Measurements from ENCODE around the gene BRINP2.

Gene BRINP2, protein sequence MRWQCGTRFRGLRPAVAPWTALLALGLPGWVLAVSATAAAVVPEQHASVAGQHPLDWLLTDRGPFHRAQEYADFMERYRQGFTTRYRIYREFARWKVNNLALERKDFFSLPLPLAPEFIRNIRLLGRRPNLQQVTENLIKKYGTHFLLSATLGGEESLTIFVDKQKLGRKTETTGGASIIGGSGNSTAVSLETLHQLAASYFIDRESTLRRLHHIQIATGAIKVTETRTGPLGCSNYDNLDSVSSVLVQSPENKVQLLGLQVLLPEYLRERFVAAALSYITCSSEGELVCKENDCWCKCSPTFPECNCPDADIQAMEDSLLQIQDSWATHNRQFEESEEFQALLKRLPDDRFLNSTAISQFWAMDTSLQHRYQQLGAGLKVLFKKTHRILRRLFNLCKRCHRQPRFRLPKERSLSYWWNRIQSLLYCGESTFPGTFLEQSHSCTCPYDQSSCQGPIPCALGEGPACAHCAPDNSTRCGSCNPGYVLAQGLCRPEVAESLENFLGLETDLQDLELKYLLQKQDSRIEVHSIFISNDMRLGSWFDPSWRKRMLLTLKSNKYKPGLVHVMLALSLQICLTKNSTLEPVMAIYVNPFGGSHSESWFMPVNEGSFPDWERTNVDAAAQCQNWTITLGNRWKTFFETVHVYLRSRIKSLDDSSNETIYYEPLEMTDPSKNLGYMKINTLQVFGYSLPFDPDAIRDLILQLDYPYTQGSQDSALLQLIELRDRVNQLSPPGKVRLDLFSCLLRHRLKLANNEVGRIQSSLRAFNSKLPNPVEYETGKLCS

DNA sequence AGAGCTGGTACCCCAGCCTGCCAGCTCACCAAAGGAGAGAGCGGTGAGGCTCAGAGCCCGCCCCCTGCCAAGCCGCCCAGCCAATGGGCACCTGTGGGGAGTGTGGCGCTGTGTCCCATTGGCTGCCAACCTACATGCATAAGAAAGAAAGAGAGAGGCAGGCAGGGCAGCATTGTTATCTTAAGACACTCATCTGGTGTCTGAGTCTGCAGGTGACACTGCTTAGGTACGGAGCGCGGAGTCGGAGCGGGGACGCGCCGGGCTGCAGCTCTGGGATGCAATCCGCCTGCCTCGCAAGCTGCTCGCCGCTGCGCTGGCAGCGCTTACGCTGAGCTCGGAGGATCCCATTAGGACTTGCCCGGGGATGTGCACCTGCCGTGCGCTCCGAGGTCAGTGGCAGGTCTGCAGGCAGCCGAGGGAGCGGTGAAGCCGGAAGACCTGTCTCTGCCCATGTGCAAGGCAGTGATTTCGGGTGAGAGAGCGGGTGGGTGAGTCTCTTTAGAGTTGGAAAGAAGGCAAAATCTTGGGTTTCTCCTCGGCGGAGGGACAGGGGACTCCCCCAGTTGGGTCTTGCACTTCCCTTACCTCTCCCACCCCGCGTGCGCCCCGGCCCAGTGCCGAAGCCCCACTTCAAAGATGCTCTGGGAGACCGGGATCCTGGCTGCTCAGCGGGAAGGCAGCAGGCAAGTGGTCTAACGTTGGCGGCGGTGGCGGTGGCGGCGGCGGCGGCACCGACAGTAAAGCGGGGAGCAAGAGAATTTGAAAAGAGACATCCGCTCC lies at the start of gene BRINP2:
Gene BRINP2 (plus strand): TSS at position 203 of the 780 bp plus-strand sequence. CDS start 58,919 bp downstream, outside the sequence.
- DNase-seq, result peak; percentile 64

DNA sequence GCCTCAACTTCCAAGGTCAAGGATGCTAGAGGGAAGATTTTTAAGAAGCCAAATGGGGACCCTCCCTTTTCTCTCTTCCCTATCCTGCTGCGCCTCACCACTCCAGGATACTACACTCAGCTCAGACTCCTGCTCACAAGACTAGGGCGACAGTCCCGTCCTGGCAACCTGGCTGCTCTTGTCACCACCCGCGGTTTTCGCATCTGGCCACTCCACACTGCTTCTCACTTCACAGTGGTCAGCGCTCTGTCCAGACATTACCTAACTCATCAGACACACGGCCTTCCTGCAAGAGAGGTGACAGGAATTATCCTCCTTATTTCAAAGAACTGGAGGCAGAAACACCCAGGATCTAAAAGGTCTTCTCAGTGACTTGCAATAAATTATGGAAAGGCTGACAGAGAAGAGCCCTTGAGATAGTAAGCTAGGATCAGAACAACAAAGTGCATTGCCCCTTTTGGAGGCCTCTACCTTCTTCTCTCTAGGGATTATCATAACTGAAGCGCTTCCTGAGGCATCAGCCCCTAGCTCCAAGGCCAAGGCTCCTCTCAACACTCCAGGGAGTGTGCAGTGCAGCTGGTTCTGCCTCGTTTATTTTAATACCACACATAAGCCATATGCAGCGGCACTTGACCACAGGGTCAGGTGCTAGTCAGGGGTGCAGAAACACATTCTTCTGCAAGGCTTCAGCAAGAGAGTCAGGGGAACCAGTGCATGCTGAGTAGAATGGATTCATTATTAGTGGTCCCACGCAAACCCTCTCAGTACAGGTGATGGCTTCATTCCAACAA lies 48.1 kb upstream of the BRINP2 start:
- DNase-seq, result no peak

DNA sequence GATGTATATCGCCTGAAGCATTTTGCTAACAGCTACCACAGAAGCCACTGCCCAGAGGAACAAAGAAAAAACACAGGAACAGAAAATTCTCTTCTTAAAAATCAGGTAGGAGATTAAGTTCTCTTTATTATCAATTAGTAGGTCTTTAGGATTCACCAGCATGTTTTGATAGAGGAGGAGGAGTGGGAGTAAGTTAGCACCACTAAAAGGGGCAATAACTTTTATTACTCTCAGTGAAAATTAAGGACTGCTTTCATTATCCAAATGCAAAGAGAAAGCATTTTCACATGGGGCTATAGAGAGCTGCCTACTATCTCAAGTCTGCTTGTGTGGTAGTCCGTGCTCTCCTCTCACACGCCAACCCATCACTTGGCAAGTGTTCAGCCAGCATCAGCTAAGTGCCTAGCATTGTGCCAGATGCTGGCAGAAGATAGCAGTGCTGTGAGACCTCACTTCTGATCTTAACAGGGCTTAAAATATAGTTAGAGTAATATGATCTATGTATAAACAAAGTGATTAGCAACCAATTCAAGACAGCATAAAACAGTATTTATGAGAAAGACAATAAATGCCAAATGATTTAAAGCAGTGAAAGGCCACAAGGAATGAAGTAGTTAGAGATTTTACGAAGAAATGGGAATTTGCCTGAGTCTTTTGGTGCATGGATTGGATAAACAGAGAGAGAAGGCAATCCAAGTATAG lies 46.0 kb upstream of the BRINP2 start:
- no peak for DNase-seq

DNA sequence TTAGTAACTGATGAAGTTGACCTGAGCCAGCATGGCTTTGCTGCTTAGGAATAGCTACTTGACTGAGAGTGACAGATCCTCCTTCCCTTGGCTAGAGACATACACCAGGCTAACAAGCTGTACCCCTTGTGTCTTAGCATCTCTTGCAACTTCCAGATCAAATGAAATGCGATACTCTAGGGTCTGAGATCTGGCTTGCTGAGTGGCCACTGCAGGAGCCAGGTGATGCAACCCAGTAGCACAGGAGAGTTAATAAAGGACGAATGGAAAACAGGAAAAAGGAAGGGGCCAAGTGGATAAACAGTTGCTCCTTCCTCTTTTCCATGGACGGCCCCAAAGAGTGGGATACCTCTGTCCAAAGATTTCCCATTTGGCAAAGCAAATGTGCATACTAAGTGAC lies 44.5 kb upstream of the BRINP2 start:
- DNase-seq, result no peak

DNA sequence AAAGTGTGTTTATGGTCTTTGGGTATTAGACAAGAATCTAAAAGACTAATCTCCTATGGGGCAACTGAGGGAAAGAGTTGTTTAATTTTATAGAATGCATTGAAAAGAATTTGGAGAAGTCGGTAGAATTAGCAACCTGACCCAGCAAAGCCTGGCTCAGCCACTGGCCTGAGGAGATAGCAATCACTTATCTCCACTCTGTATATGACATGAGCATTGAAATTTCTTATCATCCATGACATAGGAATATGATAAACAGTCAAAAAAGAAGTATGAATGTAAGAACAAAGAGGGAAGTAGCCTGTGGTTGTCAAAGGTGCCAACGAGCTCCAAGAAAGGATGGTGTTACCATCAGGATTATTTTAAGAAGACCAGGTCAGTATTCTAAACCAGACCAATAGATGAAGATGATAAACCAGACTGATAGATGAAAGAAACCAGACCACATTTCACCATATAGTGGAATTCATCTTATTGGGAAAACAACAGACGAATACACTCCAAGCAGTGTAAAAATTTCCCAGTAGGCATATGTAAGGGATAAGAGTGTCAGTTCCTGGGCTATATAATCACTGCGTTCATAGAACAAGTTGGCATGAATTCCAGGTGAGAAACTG lies 42.0 kb upstream of the BRINP2 start:
- DNase-seq, result no peak

DNA sequence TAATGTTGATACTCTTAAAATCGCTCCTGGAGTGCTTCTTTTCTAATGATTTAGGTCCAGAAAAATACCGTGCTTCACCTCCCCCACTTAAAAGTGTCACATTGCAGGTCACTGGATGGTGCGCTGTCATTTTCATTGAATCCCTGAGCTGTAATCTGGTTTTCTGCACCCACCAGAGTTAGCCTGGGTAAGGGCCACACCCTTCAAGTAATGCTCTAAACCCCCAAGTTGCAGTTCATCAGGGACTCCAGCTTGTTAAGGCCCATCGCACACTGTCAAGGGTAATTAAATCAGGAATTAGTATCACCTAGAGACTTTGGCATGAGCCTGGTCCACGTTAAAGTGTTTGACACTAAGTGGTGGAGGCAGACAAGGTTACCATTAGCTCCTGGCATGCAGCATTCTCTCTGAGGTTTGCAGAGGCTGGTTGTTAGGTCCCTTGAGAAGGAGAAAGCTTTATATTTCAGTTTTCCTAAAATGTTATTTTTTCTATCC lies 40.3 kb upstream of the BRINP2 start:
- DNase-seq, result no peak

DNA sequence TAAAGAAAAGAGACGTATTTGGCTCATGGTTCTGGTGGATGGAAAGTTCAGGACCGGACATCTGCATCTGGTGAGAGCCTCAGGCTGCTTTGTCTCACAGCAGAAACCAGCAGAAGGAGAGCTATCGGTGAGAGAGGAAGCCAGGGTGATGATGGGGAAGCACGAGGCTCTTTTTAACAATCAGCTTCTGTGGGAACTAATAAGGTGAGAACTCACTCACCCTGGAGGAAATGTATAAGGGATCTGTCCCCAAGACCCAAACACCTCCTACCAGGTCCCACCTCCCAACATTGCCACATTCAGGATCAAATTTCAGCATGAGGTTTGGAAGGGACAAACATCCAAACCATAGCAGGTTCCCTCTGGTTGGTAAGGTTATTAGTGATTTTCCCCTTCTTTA lies 39.0 kb upstream of the BRINP2 start:
- DNase-seq, result no peak

DNA sequence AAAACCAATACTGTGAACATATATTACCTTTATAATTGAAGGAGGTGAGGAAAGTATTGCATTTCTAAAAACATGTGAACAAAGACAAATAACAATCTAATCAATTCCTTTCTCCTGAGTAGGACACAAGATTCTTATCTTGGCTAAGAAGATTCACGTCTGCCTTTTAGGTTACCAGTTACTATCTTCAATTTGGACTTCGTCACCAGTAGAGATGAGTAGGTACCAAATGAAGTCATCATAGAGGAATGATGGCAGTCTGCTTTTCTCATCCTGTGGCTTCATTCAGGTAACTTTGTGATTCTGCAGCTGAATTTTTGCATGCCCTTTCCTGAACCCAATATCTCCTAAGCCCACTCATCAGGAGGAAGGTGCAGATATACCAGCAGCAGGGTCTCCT lies 38.6 kb upstream of the BRINP2 start:
- no peak for DNase-seq

DNA sequence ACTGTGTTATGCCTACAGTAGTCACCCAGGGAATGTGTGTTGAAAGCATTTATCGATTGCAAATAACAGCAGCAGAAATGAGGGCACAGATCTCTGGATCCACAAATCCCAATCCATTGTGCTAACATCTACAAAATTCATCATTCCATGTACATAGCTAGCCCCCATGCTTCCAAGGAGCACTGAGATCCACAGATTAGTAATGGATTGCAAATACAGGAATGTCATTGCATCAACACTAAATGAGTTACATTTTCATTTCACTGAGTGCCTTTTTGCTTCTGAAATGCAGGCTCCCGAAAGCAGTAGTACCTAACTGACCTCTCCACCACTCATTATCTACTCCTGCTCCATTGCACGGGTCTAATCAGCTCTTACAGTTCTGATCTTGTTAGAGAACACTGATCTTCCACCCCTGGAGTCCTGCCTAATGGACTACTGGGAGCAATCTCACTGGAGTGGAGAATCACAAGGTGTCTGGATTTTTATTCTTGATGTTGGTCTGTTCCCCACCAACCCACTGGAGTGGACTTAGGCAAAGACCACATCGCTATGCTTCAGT lies 36.7 kb upstream of the BRINP2 start:
- no peak for DNase-seq

DNA sequence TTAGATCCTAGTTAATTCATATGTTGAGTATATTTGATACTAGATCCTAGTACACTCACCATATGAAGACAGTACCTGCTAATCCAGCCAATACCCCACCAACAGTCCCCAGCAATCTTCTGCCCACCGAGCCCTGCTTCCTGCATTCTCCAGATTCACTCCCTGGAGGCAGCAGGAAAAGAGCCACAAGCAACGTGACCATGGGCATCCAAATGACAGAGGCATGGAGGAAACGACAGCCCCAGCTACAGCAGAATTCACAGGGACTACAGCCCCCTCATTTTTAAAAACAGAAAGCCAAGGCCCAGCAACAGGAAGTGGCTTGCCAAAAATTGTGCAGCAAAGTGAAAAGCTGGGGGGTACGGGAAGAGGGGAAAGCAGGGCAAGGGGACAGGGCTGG lies 35.5 kb upstream of the BRINP2 start:
- DNase-seq, result no peak

DNA sequence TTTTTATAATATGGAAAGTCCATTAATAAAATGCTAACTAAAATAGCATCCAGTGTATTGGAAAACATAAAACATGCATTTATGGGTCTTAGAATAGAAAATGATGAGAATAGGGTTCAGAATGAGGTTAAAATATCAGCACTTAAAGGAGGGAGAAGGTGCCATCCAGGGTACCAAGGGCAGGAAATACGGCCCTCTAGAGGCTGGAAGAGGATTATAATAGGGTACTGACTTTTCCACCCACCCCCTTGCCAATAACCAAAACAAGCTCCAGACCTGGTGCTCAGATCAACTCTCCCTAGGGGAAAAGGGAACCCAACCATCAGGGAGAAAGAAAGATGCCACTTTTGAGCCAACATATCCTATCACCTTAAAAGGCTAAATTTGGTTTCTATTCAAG lies 32.9 kb upstream of the BRINP2 start:
- no peak for DNase-seq

DNA sequence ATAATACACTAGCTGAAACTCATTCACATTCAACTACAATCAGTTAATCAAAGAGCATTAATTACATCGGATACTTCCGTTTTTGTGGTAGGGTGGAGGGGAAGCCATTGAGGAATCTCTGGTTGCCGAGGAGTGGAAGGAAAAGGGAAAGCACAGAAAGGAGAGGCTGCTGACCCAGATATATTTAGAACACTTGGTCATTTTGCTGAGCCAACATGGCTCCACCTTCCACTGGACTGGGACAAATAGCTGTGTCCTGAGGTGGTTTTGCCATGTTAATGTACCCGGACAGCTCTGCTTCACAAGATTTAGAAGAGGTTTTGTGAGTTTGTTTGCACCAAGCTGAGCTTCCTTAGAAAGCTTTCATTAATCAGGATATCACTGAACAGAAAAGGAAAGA lies 32.4 kb upstream of the BRINP2 start:
- no peak for DNase-seq

DNA sequence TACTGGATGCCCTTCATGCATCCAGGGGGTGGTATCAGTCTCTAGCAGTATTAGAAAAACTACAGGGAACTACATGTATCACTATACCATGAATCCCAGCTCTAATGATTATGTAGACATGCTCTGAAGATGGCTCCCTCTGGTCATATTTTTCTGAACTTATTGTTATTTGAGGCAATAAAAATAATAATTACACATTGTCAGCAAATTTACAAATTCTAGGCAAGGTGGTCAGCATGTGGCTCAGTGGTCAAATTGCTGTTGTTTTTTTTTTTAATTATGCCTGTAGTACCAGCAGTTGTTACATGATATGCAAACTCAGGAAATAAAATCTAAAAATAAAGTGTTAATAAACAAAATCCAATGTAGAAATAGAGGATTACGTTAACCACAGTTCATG lies 28.7 kb upstream of the BRINP2 start:
- no peak for DNase-seq

DNA sequence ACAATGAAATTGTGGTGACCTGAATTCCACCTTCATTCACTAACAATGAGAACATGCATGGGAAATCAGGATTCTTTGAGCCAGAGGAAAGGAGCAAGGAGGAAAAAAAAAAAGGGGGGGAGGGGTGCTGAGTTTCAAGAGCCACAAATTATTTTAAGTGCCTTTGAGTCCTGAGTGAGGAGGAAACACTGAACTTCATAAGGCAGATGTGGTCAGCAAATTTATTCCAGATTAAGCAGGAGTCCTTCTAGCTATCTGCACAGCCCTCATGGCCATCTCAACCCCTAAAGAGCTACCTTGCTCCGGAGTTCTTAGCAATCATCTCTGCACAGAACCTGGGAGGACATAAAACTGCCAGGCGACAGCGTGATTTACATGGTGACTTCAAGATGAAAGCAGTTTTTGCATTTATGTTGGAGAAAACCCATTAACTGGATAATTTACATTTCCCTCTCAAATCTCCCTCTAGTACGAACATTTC lies 27.9 kb upstream of the BRINP2 start:
- DNase-seq, result no peak

DNA sequence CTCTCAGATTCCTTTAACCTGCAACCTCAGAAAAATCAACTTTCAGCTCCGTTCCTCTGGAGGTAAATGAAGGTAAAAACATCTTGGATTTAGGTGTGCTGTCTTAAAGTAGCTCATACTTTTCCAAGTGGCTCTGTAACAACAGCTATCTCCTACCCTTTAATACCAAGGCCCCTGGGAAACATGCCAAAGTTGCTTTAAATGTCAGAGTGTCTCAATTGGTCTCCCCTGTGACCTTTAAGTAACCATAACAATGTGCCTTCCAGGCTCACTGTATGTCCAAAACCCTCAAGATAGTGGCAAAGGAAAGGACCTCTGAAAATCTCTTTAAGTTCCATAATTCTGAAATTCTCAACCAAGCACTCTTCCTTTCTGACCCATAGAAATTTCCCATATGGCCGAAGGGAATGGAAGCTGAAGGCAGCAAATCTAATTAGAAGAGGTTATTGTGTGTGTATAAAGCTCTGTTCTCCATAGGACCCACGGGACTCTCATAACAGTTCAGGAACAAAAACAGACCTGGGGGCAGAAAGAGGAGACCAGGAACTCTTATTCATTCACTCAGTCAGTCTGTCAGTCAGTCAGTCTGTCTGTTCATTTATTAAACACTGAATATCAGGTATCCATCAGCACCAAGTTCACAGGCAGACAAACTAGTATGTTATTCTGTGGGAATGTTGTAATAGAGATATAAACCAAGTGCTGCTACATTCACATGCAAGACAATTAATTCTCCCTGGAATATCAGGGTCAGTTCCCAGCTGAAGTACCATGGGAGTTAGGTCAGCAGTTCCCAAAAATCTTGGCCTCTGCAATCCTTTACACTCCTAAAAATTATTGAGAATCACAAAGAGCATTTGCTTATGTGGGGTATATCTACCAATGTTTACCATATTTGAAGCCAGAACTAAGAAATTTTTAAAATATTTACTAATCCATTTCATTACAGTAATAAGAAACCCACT lies 25.4 kb upstream of the BRINP2 start:
- DNase-seq, result no peak

DNA sequence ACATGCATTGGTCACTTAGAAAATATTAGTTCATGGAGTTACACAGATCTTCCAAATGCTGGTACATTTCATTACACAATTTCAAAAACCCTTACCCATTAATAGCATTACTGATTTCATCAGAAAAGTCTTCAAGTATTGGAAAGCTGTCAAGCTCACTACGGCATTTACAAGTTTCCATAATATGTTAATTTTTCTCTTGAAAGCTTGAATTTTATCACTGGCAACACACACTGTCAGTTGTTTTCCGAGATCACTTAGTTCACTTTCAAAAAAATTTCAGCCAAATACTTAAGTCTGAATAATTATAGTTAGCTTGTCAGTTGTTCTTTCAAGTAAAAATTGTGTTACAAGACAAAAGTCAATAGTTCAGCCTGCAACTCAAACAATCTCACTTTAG lies 24.3 kb upstream of the BRINP2 start:
- no peak for DNase-seq

DNA sequence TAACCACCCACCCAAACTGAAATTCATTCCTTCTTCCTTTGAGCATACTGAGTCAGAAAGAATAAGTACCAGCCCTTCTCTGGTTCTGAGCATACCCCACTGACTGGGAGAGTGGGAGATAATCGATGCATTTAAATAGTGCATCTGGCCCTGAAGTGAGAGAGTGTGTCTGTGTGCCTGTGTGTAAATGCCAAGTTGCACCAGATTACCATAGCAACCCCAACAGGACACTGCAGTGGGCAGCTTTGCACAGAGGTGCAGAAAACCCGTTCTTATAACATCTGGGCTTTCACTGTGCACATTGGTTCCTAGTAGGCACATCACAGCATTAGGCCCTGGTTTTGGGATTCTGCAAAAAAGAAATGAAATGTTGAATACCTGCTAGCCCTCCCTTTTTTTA lies 8.5 kb upstream of the BRINP2 start:
- DNase-seq, result no peak

DNA sequence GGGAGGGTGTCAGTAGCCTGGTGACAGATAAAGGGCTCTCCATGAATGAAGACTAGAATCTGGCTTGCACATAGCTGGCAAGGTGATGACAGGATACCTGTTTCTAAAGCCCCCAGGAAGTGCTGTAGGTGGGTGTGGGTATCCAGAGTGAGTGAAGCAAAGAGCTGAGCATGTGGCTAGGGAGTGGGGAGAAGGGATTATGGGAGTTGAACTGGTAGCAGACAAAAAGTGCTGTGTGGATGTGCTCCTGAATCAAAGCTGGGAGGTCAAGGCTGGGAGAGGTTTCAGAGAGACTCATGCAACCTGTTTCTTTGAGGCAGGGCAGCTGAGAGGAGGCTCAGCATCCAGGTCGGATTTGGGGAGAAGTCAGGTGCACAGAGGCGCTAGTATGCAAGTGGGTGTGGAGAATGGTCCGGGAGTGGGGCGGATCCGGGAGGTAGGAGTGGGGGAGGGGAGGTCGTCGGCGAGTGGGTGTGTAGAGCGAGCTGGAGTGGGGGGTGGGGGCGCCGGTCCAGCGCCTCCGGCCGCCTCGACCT lies 6.8 kb upstream of the BRINP2 start:
- DNase-seq, result no peak

DNA sequence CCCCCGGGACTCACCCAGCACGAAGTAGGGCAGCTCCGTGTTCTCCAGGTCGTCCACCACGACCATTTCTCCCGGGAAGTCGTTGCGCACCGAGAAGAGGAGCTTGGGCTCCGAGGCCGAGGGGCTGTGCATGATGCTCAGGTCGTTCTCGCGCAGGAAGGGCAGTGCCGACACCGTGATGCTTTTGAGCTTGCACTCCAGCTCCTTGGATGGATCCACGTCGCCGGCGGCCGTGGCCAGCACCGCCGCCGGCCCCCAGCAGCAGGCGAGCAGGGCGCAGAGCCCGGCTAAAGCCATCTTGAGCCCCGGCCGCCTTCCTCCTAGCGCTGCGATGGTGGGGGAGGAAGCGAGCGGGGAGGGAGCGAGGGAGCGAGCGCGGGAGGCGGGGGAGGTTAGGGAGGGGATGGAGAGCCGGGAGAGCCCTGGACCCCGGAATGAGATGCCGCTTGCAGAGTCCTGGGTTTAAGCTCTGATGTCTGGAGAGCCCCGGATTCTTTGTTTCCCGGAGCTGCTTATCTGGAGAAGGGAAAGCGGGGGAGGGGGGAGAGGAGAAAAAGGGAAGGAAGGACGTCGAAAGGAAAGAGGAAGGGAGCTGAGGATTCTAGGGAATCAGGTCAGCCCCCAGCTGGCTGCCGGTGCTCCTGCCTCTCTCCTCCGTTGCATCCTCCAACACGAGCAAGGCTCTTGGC lies 6.2 kb upstream of the BRINP2 start, which contains the start of gene ASTN1:
Gene ASTN1 (minus strand): TSS at position 333 of the 689 bp plus-strand sequence. CDS start 36 bp downstream, at position 297.
- peak; percentile 13 for DNase-seq
